ENCODE results near the gene C4orf51. TPM values are rescaled to one million over a fixed set of nuclear protein-coding genes. Genes with fewer than 3 reads are reported as not detected.
"Not testable (repeated sequence)": the region's sequence is repeated elsewhere in the genome, so short reads cannot be mapped to it uniquely, and the experiment has no call there.

C4orf51 gene
- total and polyA plus RNA-seq, 7 experiments from 2014 or later, result not detected

GRCh38 chr4:145681518-145681917 is 1.6 kb downstream of the C4orf51 start:
- Mint-ChIP-seq H3K27me3 (peaks cover 17 to 40% (median 20%) of the 10 kb centered on the region in 5 donors), H3K9me3 (peaks cover 1 to 19% (median 10%) of the 10 kb centered on the region in 11 donors), H3K4me1 (no peaks in the 10 kb centered on the region), H3K27ac (no peak overlapping the region), H3K4me3 (no peak overlapping the region), H3K36me3 (peaks cover 0 to 3% (median 0%) of the 10 kb centered on the region in 5 donors)
- DNase-seq (no peak), ATAC-seq (no peak)
- Histone ChIP-seq H3K27ac (ENCODE audit: low read depth, low read length) (no peak overlapping the region), H3K9me3 (ENCODE audit: control insufficient read depth in 2 of 3, low read length in 3 of 3) (no peaks in the 10 kb centered on the region), H3K4me1 (ENCODE audit: control insufficient read depth in 2 of 2, insufficient read depth in 2 of 2, low read length in 2 of 2) (no peaks in the 10 kb centered on the region), H3K36me3 (ENCODE audit: control insufficient read depth in 2 of 3, insufficient read depth in 3 of 3, low read length in 3 of 3) (no peaks in the 10 kb centered on the region), H3K27me3 (ENCODE audit: control insufficient read depth in 2 of 2, insufficient read depth in 2 of 2, low read length in 2 of 2) (no peaks in the 10 kb centered on the region), H3K4me3 (ENCODE audit: low read length) (no peak overlapping the region)
- intact Hi-C loops (cut with micrococcal nuclease), result no loop called here
- ChIA-PET POLR2A (no interaction called here), CTCF (no interaction called here)

- Mint-ChIP-seq H3K9me3 (peaks cover 1 to 15% (median 10%) of the 10 kb centered on the region in 11 donors), H3K27me3 (peaks cover 17 to 40% (median 20%) of the 10 kb centered on the region in 5 donors)
- intact Hi-C loops (cut with micrococcal nuclease), result no loop called here
These were observed 2.0 kb downstream of the C4orf51 start for GRCh38 chr4:145681956-145682355.

GRCh38 chr4:145686991-145687390 is 7.0 kb downstream of the C4orf51 start:
- DNase-seq (no peak), ATAC-seq (no peak)
- intact Hi-C loops (cut with micrococcal nuclease), result no loop called here
- ChIA-PET POLR2A (no interaction called here), CTCF (no interaction called here)
- peaks cover 0 to 8% (median 4%) of the 10 kb centered on the region in 11 donors for H3K9me3 Mint-ChIP-seq
- no peak overlapping the region for H3K4me3 ChIP-seq (ENCODE audit: low read length)
- peaks cover 0 to 34% (median 8%) of the 10 kb centered on the region in 5 donors for H3K27me3 Mint-ChIP-seq
- no peak overlapping the region for H3K27ac Mint-ChIP-seq
- H3K4me1 ChIP-seq (ENCODE audit: control insufficient read depth in 2 of 2, insufficient read depth in 2 of 2, low read length in 2 of 2), result no peaks in the 10 kb centered on the region
- no peaks in the 10 kb centered on the region for H3K9me3 ChIP-seq (ENCODE audit: control insufficient read depth in 2 of 3, low read length in 3 of 3)
- H3K27me3 ChIP-seq (ENCODE audit: control insufficient read depth in 2 of 2, insufficient read depth in 2 of 2, low read length in 2 of 2), result no peaks in the 10 kb centered on the region
- no peak overlapping the region for H3K4me3 Mint-ChIP-seq
- H3K36me3 Mint-ChIP-seq, result peaks cover 0 to 7% (median 0%) of the 10 kb centered on the region in 5 donors
- no peaks in the 10 kb centered on the region for H3K36me3 ChIP-seq (ENCODE audit: control insufficient read depth in 2 of 3, insufficient read depth in 3 of 3, low read length in 3 of 3)
- no peaks in the 10 kb centered on the region for H3K4me1 Mint-ChIP-seq
- H3K27ac ChIP-seq (ENCODE audit: low read depth, low read length), result no peak overlapping the region

More at GRCh38 chr4:145681956-145682355, 2.0 kb downstream of the C4orf51 start:
- H3K4me1 Mint-ChIP-seq, result no peaks in the 10 kb centered on the region
- Histone ChIP-seq H3K27me3 (ENCODE audit: control insufficient read depth in 2 of 2, insufficient read depth in 2 of 2, low read length in 2 of 2) (no peaks in the 10 kb centered on the region), H3K4me3 (ENCODE audit: low read length) (no peak overlapping the region), H3K27ac (ENCODE audit: low read depth, low read length) (no peak overlapping the region), H3K36me3 (ENCODE audit: control insufficient read depth in 2 of 3, insufficient read depth in 3 of 3, low read length in 3 of 3) (no peaks in the 10 kb centered on the region), H3K4me1 (ENCODE audit: control insufficient read depth in 2 of 2, insufficient read depth in 2 of 2, low read length in 2 of 2) (no peaks in the 10 kb centered on the region), H3K9me3 (ENCODE audit: control insufficient read depth in 2 of 3, low read length in 3 of 3) (no peaks in the 10 kb centered on the region)
- ChIA-PET POLR2A (no interaction called here), CTCF (no interaction called here)
- no peak for DNase-seq
- H3K27ac Mint-ChIP-seq, result no peak overlapping the region
- H3K4me3 Mint-ChIP-seq, result no peak overlapping the region
- no peak for ATAC-seq
- H3K36me3 Mint-ChIP-seq, result peaks cover 0 to 3% (median 0%) of the 10 kb centered on the region in 5 donors

- ATAC-seq (no peak), DNase-seq (no peak)
- intact Hi-C loops (cut with micrococcal nuclease), result no loop called here
- ChIA-PET POLR2A (no interaction called here), CTCF (no interaction called here)
- no peaks in the 10 kb centered on the region for H3K4me1 ChIP-seq (ENCODE audit: control insufficient read depth in 2 of 2, insufficient read depth in 2 of 2, low read length in 2 of 2)
- Mint-ChIP-seq H3K4me1 (no peaks in the 10 kb centered on the region), H3K4me3 (no peak overlapping the region), H3K36me3 (peaks cover 0 to 4% (median 0%) of the 10 kb centered on the region in 5 donors), H3K27ac (no peak overlapping the region), H3K27me3 (peaks cover 0 to 12% (median 2%) of the 10 kb centered on the region in 5 donors), H3K9me3 (peaks cover 0 to 15% (median 8%) of the 10 kb centered on the region in 11 donors)
- no peaks in the 10 kb centered on the region for H3K36me3 ChIP-seq (ENCODE audit: control insufficient read depth in 2 of 3, insufficient read depth in 3 of 3, low read length in 3 of 3)
- H3K4me3 ChIP-seq (ENCODE audit: low read length), result no peak overlapping the region
- no peaks in the 10 kb centered on the region for H3K9me3 ChIP-seq (ENCODE audit: control insufficient read depth in 2 of 3, low read length in 3 of 3)
- H3K27me3 ChIP-seq (ENCODE audit: control insufficient read depth in 2 of 2, insufficient read depth in 2 of 2, low read length in 2 of 2), result no peaks in the 10 kb centered on the region
- H3K27ac ChIP-seq (ENCODE audit: low read depth, low read length), result no peak overlapping the region
These were observed 10.7 kb downstream of the C4orf51 start for GRCh38 chr4:145690610-145691009.

GRCh38 chr4:145691416-145691815 is 11.5 kb downstream of the C4orf51 start:
- H3K4me3 ChIP-seq (ENCODE audit: low read length); intact Hi-C loops (cut with micrococcal nuclease); H3K36me3 Mint-ChIP-seq; H3K4me1 Mint-ChIP-seq; H3K27me3 ChIP-seq (ENCODE audit: control insufficient read depth in 2 of 2, insufficient read depth in 2 of 2, low read length in 2 of 2); H3K36me3 ChIP-seq (ENCODE audit: control insufficient read depth in 2 of 3, insufficient read depth in 3 of 3, low read length in 3 of 3); DNase-seq; CTCF ChIA-PET; H3K27ac Mint-ChIP-seq; H3K9me3 ChIP-seq (ENCODE audit: control insufficient read depth in 2 of 3, low read length in 3 of 3); H3K4me1 ChIP-seq (ENCODE audit: control insufficient read depth in 2 of 2, insufficient read depth in 2 of 2, low read length in 2 of 2); H3K4me3 Mint-ChIP-seq; ATAC-seq; POLR2A ChIA-PET; H3K27ac ChIP-seq (ENCODE audit: low read depth, low read length): not testable (repeated sequence)
- H3K27me3 Mint-ChIP-seq, result peaks cover 0 to 12% (median 2%) of the 10 kb centered on the region in 5 donors
- peaks cover 0 to 17% (median 9%) of the 10 kb centered on the region in 11 donors for H3K9me3 Mint-ChIP-seq

GRCh38 chr4:145694929-145695328 is 15.0 kb downstream of the C4orf51 start:
- ChIA-PET POLR2A (no interaction called here), CTCF (no interaction called here)
- no peak overlapping the region for H3K27ac Mint-ChIP-seq

GRCh38 chr4:145697332-145697731 is 17.4 kb downstream of the C4orf51 start:
- intact Hi-C loops (cut with micrococcal nuclease), result no loop called here
- Mint-ChIP-seq H3K9me3 (peaks cover 0 to 11% (median 6%) of the 10 kb centered on the region in 11 donors), H3K4me1 (no peaks in the 10 kb centered on the region), H3K27me3 (peaks cover 0 to 9% (median 0%) of the 10 kb centered on the region in 5 donors), H3K27ac (no peak overlapping the region), H3K36me3 (peaks cover 0 to 4% (median 0%) of the 10 kb centered on the region in 5 donors), H3K4me3 (no peak overlapping the region)
- Histone ChIP-seq H3K9me3 (ENCODE audit: control insufficient read depth in 2 of 3, low read length in 3 of 3) (no peaks in the 10 kb centered on the region), H3K27ac (ENCODE audit: low read depth, low read length) (no peak overlapping the region), H3K4me1 (ENCODE audit: control insufficient read depth in 2 of 2, insufficient read depth in 2 of 2, low read length in 2 of 2) (no peaks in the 10 kb centered on the region), H3K36me3 (ENCODE audit: control insufficient read depth in 2 of 3, insufficient read depth in 3 of 3, low read length in 3 of 3) (no peaks in the 10 kb centered on the region), H3K27me3 (ENCODE audit: control insufficient read depth in 2 of 2, insufficient read depth in 2 of 2, low read length in 2 of 2) (no peaks in the 10 kb centered on the region), H3K4me3 (ENCODE audit: low read length) (no peak overlapping the region)
- no peak for DNase-seq
- ChIA-PET POLR2A (no interaction called here), CTCF (no interaction called here)
- no peak for ATAC-seq

More at GRCh38 chr4:145694929-145695328, 15.0 kb downstream of the C4orf51 start:
- Mint-ChIP-seq H3K36me3 (peaks cover 0 to 4% (median 0%) of the 10 kb centered on the region in 5 donors), H3K4me1 (no peaks in the 10 kb centered on the region), H3K9me3 (peaks cover 0 to 17% (median 9%) of the 10 kb centered on the region in 11 donors), H3K27me3 (peaks cover 0 to 4% (median 0%) of the 10 kb centered on the region in 5 donors), H3K4me3 (no peak overlapping the region)
- H3K4me1 ChIP-seq (ENCODE audit: control insufficient read depth in 2 of 2, insufficient read depth in 2 of 2, low read length in 2 of 2), result no peaks in the 10 kb centered on the region
- intact Hi-C loops (cut with micrococcal nuclease), result no loop called here
- no peak overlapping the region for H3K27ac ChIP-seq (ENCODE audit: low read depth, low read length)
- H3K9me3 ChIP-seq (ENCODE audit: control insufficient read depth in 2 of 3, low read length in 3 of 3), result no peaks in the 10 kb centered on the region
- ATAC-seq (no peak), DNase-seq (no peak)
- H3K27me3 ChIP-seq (ENCODE audit: control insufficient read depth in 2 of 2, insufficient read depth in 2 of 2, low read length in 2 of 2), result no peaks in the 10 kb centered on the region
- no peak overlapping the region for H3K4me3 ChIP-seq (ENCODE audit: low read length)
- H3K36me3 ChIP-seq (ENCODE audit: control insufficient read depth in 2 of 3, insufficient read depth in 3 of 3, low read length in 3 of 3), result no peaks in the 10 kb centered on the region
